COLO668 (cell line): ENCODE measurements around the gene NELL1.

ENCODE experiments used
- DNase-seq: peaks from one replicate; lab custom pipeline; 2025; ENCODE audit not compliant: unreplicated experiment; lab: John Stamatoyannopoulos, UW

Gene NELL1

DNA sequence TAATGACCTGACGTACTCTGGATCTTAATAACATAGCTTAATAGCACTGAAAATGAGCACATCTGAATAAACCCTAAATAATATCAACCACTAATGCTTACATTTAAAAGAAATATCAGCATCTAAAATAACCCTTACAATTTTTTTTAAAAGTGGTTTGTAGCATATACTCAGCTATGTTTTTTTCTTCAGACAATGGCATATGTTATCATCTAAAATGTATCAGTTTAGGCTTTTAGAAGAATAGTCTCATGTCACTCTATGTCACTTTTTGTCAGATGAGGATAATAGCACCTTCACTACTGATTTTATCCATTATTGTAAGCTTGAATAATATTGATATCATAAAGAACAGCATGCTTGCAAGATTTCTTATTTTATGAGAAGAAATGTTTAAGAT is 868.6 kb downstream of the NELL1 start:
- no peak for DNase-seq

DNA sequence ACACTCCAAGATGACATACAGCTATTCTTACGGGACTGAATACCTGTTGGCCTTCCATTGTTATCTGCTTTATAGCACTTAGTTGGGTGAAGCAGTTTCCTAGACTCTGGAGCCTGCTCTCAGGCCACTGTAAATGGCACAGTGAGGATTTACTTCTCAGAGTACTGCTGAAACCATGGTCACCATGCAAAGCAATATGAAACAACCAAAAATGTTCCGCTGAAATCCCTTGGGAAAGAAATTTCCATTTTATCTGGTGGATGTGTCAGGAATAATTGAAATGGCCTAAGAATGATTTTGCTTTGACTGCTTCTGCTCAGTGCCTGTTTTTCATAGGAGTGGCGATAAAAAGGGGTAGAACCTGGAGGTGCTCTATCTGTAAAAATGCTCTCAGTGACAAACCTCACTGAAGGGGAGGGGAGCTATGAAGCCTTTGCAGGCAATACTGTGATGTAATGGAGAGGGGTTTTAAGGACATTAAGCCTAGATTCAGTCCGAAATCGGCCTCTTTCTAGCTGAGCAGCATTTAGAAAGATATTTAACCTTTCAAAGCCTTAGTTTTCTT is 871.9 kb downstream of the NELL1 start:
- no peak for DNase-seq

GRCh38 chr11:21543901-21544300 is 874.5 kb downstream of the NELL1 start:
- DNase-seq = no peak

DNA sequence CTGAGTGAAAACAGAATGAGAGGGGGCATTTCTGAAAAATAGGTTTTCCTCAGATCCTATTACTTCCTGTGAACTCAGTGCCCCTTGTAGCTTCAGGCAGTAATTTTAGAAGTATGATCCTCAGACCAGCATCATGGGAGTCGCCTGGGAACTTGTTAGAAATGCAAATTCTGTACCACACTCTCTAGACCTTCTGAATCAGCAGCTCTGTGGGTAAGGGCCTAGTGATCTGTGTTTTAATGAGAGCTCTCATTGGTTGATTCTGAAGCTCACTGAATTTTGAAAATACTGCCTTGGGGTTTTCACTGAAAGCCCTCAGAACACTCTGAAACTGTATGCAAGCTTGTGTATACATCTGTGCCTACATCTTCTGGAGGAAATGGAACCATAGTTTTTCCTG is 876.3 kb downstream of the NELL1 start:
- no peak for DNase-seq

GRCh38 chr11:21546703-21547102 is 877.3 kb downstream of the NELL1 start:
- DNase-seq = no peak

DNA sequence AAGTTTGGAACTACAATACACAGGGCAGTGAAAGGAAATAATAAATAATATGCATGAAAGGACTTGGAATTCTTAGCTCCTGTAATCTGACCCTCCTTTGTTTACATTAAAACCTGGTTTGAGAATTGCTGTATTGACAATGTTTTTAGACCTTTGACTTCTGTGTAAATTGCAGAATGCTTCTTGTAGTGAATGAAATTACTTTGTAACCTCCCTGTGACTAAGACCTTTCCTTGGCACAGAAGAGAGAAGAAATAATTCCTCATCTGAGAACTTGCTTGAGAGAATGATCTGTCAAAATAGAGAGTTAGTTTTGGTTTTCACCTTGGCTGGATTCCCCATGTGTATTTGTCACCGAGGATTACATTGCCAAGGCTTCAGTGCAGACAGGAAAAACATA is 883.5 kb downstream of the NELL1 start:
- DNase-seq = no peak

DNA sequence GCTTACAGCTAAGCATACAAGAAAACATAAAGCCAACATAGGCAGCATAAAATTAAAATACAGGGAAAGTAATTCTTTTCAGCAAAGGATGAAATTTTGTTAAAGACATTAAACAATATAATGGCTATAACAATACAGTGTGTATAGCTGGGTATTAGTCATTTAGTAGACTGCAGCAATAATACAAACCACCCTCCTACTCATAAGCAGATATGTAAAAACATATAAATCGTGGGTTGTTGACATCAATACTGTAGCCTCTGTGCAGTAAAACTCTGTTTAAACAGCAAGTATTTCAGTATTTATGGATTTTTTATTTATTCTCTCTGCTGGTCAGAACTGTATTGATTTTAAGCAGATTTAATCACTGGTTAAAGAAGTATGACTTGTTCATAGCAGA is 884.4 kb downstream of the NELL1 start:
- no peak for DNase-seq

DNA sequence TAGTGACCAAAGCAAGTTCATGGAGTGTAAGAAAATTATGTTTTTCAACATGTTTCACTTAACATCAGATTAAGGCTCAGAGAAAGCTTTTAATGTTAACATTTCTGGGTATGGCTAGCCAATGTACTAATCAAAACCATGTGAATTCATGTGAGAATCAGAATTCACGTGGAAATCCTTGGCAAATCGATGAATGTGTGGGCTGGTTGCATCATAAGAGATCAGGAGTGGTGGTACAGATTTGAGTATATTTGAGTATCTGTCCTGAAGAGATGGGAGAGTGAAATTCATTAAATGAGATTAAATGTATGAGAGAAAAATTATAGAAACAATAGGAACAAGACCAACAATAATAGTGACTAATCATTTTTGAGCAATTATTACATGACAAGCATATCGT is 884.9 kb downstream of the NELL1 start:
- no peak for DNase-seq

- DNase-seq = peak; percentile 11
These were observed 887.5 kb downstream of the NELL1 start for GRCh38 chr11:21556926-21557325.

DNA sequence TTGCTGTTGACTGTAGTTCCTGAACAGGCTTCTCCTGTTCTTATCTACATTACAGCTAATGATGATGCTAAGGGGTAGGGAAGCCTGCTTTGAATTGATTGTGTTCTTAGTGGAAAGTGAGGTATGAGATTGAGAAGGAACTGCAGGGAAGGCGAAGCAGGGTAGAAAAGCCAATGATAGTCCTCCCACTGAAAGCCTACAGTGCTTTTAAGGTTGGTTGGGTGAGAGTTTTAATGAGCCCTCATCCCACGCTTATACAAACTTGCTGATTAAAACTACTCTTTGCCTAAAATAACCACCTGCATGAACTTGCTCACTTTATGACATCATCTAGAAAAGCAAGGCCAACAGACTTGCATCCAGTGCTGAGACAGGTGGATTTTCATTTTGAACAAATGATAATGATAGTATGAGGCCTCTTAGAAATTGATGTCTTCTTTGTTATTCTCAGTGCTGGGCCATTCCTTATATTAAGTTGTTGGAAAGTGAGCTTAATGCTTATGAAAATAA is 891.1 kb downstream of the NELL1 start:
- no peak for DNase-seq

GRCh38 chr11:21561581-21561980 is 892.2 kb downstream of the NELL1 start:
- no peak for DNase-seq

DNA sequence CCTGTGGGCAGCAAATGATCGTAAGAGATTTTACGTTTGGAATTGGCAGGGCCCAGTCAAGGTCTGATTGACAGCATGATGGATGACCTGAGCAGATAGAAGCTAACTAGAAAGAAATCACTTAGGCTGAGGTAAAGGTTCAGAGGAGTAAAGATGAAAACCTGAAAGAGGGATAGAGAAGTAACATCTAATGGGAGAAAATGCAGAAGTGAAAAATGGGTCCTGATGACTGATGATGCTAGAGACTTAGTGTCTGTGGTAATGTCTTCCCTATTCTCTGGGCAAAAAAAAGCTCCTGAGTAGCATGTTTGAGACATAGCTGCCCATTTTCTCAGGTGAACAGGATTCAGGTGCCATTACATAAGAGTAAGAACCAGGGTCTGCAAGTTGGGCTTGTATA is 894.7 kb downstream of the NELL1 start:
- DNase-seq = no peak

DNA sequence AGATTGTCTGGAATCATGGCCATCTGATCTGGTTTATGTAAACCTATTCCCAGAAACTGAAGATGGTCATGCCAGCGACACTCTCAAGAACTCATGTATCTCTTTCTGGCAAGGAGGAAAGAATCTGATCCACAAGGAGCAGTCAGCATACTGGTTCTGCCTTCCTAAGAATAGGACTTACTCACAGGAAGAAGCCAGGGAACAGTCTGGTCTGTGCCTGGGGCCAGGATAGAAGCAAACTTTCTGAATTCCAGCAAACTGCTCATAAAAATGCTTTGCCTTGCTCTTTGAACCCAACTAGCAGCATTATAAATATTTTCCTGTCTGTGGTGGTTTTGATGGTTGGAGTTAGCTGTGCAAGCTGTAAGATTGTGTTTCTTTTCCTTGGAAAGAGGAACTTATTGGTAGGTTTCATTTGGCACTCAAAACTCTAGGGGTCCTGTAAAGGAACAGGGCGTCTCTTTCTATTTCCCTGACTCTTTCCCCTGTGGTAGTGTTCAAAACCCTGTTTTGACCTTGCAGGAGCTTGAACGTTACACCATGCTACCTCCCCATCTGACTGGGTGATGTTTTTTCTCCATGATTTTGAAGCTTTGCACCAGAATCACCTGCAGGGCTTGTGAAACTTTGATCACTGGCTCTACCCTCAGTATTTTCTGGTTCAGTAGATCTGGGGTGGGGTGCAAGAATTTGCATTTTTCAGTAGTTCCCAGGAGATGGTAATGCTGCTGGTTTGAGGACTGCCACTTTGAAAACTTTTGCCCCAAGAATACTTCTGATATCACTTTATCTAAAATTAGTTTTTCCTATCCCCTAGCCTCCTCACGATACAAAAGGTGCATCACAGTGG is 895.7 kb downstream of the NELL1 start:
- DNase-seq = no peak

- no peak for DNase-seq
These were observed 897.2 kb downstream of the NELL1 start for GRCh38 chr11:21566521-21567117.

DNA sequence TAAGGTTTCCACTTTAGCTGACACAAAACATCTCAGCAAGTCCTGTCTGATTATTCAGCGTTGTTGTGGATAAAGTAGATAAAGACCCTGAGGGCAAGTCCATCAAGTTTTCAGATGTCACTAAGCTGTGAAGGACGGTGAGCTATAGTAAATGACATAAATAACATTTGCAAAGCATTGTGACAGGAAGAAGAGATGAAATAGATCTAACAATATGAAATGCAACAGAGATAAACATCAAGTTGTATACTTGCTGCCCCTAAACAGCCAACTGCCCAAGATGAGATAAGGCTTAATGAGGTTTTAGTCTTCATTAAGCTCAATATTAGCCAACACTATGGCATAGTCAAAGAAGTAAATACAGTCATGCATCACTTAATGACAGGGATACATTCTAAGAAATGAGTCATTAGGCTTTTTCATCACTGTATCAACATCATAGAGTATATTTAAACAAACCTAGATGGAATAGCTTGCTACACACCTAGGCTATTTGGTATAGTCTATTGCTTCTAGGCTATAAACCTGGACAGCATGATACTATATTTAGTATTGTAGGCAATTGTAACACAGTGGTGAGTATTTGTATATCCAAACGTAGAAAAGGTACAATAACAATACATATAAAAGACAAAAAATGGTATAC is 898.4 kb downstream of the NELL1 start:
- DNase-seq = no peak

DNA sequence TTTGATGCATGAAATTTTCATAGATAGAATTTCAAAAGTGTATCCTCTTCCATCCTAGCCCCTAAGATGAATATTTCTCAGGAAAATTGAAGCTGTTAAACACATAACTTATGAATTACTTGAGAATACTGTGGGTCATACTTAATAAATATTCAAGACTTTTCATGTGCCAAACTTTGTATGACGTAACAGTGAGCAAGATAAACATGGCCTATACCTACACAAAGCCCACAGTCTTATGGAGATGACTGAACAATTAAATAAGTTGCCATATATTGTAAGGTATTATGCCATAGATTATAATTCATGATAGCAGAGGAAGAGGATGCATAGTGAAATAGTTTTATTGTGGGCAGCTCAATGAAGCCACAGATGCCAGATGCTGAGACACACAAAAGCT is 902.8 kb downstream of the NELL1 start:
- DNase-seq = no peak

DNA sequence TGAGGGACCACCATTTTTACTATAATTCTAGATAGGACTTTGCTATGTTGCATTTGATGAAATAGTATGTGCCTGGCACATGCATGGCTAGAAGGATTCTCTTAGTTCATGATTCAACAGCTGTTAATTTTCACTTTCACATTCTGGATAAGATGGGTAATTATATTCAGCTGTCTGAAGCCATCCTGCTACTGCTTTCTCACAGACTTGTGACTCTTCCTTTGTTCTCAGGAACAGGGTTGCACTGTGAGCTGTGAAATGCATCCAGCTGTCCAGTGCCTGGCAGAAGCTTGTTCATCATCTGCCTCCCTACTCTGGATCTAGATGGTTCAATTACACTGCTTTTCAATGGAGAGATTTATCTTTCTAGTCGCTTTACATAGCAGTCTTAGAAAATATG is 913.4 kb downstream of the NELL1 start:
- DNase-seq = no peak

DNA sequence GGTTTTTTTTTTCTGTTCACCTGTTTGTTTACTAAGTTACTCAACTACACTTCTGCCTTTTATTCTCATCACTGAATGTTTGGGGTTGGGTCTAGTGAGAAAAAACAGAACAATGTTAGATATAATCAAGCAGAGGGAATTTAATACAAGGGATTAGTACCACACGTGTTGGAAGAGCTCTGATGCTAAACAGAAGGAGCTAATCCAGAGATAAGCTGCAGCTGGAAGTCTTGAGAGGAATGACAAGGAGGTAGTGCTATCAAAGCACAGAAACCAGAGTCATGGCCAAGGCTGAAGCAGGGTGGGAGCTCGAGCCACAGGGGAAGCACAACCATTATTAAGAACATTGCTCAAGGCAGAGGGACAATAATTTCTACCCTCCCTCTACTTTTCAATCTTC is 919.4 kb downstream of the NELL1 start:
- DNase-seq = no peak

GRCh38 chr11:21602699-21603098 is 933.3 kb downstream of the NELL1 start:
- no peak for DNase-seq

DNA sequence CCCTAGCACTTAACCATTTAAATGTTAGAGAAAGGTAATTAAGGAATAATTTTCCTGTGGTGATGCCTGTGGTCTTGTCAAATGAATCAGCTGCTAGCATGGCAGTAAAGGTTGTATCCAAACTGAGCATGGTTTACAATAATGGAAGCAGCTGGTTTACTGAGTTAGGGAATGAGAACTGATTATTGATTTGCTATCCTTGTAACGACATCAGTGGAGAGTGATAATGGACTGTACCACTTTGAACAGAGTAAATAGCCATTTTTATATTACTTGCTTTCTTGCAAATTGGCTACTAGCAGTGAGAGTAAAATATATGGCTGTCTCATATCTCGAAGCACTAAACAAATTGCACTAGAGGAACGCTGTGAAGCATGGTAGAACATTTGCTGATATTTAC is 934.5 kb downstream of the NELL1 start:
- DNase-seq = no peak

- DNase-seq = no peak
These were observed 935.2 kb downstream of the NELL1 start for GRCh38 chr11:21604564-21604963.

DNA sequence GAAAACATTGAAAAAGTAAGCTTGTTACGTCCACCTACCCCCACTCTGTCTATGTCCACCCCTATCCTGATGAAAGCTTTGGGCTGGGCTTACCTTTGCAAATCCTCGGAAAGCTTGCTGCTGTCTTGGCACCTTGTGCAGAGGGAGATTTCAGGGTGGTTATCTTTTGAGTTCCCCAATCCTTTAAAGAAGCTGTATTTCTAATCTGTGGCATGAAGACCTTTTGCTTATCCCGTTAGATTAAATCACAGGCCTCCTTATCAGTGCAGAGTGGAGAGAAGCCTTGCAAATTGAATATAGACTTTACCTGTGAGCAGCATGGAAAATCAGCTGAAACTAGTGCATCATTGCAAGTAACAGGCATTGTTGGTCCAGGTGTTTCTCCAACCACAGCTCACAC is 942.9 kb downstream of the NELL1 start:
- no peak for DNase-seq
